Parathyroid adenoma (tissue), 2 donors: ENCODE data around the gene RASA1.

Source experiments
- H2AFZ ChIP-seq: fragments of 300-600 bp; sonication (generic); one replicate; pipeline ENCODE4 v1.7.0; 2017; ENCODE audit warnings: antibody characterized with exemption, mild to moderate bottlenecking
- H3K27ac ChIP-seq: fragments of 300-600 bp; sonication (generic); one replicate; pipeline ENCODE4 v1.7.0; 2017
- H3K27me3 ChIP-seq: fragments of 300-600 bp; sonication (generic); one replicate; pipeline ENCODE4 v1.7.0; 2017; ENCODE audit warnings: low read length; ENCODE audit not compliant: control insufficient read depth, insufficient read depth
- H3K36me3 ChIP-seq: fragments of 300-600 bp; sonication (generic); one replicate; pipeline ENCODE4 v1.7.0; 2017; ENCODE audit warnings: low read length; ENCODE audit not compliant: control insufficient read depth, insufficient read depth
- H3K4me1 ChIP-seq: fragments of 300-600 bp; sonication (generic); one replicate; pipeline ENCODE4 v1.7.0; 2017; ENCODE audit warnings: control low read depth
- H3K4me2 ChIP-seq: fragments of 300-600 bp; sonication (generic); one replicate; pipeline ENCODE4 v1.7.0; 2017; ENCODE audit warnings: low read length
- H3K4me3 ChIP-seq: fragments of 300-600 bp; sonication (generic); one replicate; pipeline ENCODE4 v1.7.0; 2017; ENCODE audit warnings: low read depth, low read length
- H3K79me2 ChIP-seq: fragments of 300-600 bp; sonication (generic); one replicate; pipeline ENCODE4 v1.7.0; 2017; ENCODE audit warnings: control low read depth
- H3K9ac ChIP-seq: fragments of 300-600 bp; sonication (generic); one replicate; pipeline ENCODE4 v1.7.0; 2017; ENCODE audit warnings: mild to moderate bottlenecking
- H3K9me3 ChIP-seq: fragments of 300-600 bp; sonication (generic); one replicate; pipeline ENCODE4 v1.7.0; 2017; ENCODE audit warnings: low read length; ENCODE audit not compliant: control insufficient read depth
- CTCF ChIP-seq: fragments of 300-600 bp; sonication (generic); IDR thresholded peaks from one replicate; pipeline ENCODE4 v1.7.0; 2017; ENCODE audit warnings: antibody characterized with exemption, mild to moderate bottlenecking
- donor health status: primary hyperparathyroidism.

The RASA1 gene

GRCh38 chr5:87392801-87393200, 125.1 kb downstream of the RASA1 start:
- Histone ChIP-seq H3K36me3 (no peaks in the 10 kb centered on the region), H3K27ac (no peak overlapping the region)

GRCh38 chr5:87393331-87393730, 125.6 kb downstream of the RASA1 start:
- H3K4me2 ChIP-seq, result no peak overlapping the region
- no peak overlapping the region for H3K27ac ChIP-seq
- no peak for TF ChIP-seq CTCF
- H3K9me3 ChIP-seq, result no peaks in the 10 kb centered on the region
- H3K27me3 ChIP-seq, result no peaks in the 10 kb centered on the region
- H3K79me2 ChIP-seq, result no peaks in the 10 kb centered on the region
- no peak overlapping the region for H2AFZ ChIP-seq
- no peaks in the 10 kb centered on the region for H3K36me3 ChIP-seq
- H3K4me3 ChIP-seq, result no peak overlapping the region
- H3K9ac ChIP-seq, result no peak overlapping the region
- peaks cover 3% of the 10 kb centered on the region for H3K4me1 ChIP-seq

More at GRCh38 chr5:87392801-87393200, 125.1 kb downstream of the RASA1 start:
- Histone ChIP-seq H3K9ac (no peak overlapping the region), H3K9me3 (no peaks in the 10 kb centered on the region), H2AFZ (no peak overlapping the region), H3K4me3 (no peak overlapping the region), H3K79me2 (no peaks in the 10 kb centered on the region), H3K4me1 (peaks cover 3% of the 10 kb centered on the region), H3K4me2 (no peak overlapping the region), H3K27me3 (no peaks in the 10 kb centered on the region)
- no peak for TF ChIP-seq CTCF

- Histone ChIP-seq H3K9ac (no peak overlapping the region), H3K27ac (no peak overlapping the region), H2AFZ (no peak overlapping the region), H3K36me3 (no peaks in the 10 kb centered on the region), H3K4me1 (peaks cover 3% of the 10 kb centered on the region), H3K4me3 (no peak overlapping the region), H3K27me3 (no peaks in the 10 kb centered on the region), H3K79me2 (no peaks in the 10 kb centered on the region), H3K4me2 (no peak overlapping the region), H3K9me3 (no peaks in the 10 kb centered on the region)
- TF ChIP-seq CTCF, result no peak
Observed at GRCh38 chr5:87394411-87395165, 126.9 kb downstream of the RASA1 start.

GRCh38 chr5:87398981-87399614, 131.4 kb downstream of the RASA1 start:
- TF ChIP-seq CTCF, result no peak
- no peaks in the 10 kb centered on the region for H3K36me3 ChIP-seq

More at GRCh38 chr5:87398981-87399614, 131.4 kb downstream of the RASA1 start:
- no peak overlapping the region for H3K27ac ChIP-seq
- H3K9me3 ChIP-seq, result no peaks in the 10 kb centered on the region
- no peak overlapping the region for H3K4me2 ChIP-seq
- no peak overlapping the region for H3K9ac ChIP-seq
- no peaks in the 10 kb centered on the region for H3K79me2 ChIP-seq
- no peak overlapping the region for H3K4me3 ChIP-seq
- H2AFZ ChIP-seq, result no peak overlapping the region
- no peaks in the 10 kb centered on the region for H3K27me3 ChIP-seq
- H3K4me1 ChIP-seq, result no peaks in the 10 kb centered on the region
